A172 (cell line): ENCODE measurements around the gene TMEM240. TPM values are rescaled to one million over a fixed set of nuclear protein-coding genes. Genes with fewer than 3 reads are reported as not detected.
"Not testable (repeated sequence)": the region's sequence is repeated elsewhere in the genome, so short reads cannot be mapped to it uniquely, and the experiment has no call there.

Source experiments
- DNase-seq: peaks from one replicate; pipeline ENCODE4 v3.0.0-alpha.2; 2015; ENCODE audit warnings: low spot score
- total RNA-seq: library from RNA; depleted of rRNA; stranded (reverse); fragments of >200 nt; shearing (Covaris generic); gene quantifications from 2 replicates; pipeline ENCODE4 v1.2.3, GENCODE V29; 2014

TMEM240 gene
- total RNA-seq, 1 experiment from 2014 or later, result not detected

DNA sequence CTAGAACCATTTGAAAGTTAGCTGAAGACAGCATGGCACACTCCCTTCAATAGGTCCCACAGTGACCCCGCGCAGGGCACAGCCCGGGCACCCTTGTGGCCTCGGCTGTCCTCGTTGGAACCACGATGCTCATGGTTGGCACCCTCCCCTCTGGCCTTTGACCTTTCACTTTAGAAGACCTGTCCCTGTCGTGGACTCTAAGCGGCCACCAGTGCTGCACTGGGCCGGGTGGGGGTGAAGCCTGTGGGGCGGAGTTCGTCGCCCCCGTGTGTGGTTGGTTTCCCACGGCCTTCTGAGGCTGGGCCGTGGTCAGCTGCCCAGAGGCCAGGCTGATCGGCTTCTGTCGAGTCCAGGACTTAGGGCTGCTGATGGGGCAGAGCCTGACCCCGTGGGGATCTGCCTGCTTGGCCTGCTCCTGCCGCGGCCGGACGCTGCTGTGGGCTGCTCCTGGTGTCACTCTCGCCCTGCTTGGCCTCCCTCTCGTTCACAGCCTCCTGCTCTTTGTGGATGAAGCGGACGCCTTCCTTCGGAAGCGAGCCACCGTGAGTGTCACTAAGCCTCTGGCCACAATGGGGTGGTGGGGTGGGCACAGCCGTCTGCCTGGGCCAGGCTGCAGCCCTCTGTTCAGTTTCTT, 15.6 kb downstream of the TMEM240 start:
- not testable (repeated sequence) for DNase-seq

GRCh38 chr1:1523651-1524050, 16.8 kb downstream of the TMEM240 start:
- not testable (repeated sequence) for DNase-seq

- DNase-seq, result not testable (repeated sequence)
Measured at GRCh38 chr1:1523226-1523625, 17.2 kb downstream of the TMEM240 start.

GRCh38 chr1:1522536-1522935, 17.9 kb downstream of the TMEM240 start:
- not testable (repeated sequence) for DNase-seq

GRCh38 chr1:1521331-1521730, 19.1 kb downstream of the TMEM240 start:
- no peak for DNase-seq

DNA sequence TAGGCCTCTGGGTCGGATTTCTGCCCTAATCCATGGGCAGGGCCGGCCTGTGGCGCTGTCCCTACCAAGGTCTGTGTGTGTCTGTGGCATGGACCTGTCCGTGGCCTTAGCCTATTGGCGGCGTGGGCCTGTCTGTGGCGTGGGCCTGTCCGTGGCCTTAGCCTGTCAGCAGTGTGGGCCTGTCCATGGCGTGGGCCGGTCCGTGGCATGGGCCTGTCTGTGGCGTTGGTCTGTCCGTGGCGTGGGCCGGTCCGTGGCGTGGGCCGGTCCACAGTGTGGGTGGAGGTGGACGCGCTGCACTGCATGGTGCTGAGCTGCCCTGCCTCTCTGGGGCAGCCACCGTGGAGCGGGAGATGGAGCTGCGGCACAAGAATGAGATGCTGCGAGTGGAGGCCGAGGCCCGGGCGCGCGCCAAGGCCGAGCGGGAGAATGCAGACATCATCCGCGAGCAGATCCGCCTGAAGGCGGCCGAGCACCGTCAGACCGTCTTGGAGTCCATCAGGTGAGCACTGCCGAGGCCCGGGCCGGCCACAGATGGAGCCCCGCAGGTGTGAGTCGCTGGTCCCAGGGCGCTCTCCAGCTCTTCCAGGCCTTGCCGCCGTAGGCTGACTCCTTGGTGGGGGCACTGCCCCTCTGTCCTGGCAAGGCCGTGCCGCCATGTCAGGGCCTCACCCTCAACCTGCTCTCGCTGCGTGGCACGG, 20.5 kb downstream of the TMEM240 start:
- not testable (repeated sequence) for DNase-seq

- DNase-seq, result not testable (repeated sequence)
Measured at GRCh38 chr1:1518621-1519007, 21.8 kb downstream of the TMEM240 start.

GRCh38 chr1:1517973-1518620, 22.3 kb downstream of the TMEM240 start:
- DNase-seq, result no peak

GRCh38 chr1:1516923-1517322, 23.5 kb downstream of the TMEM240 start:
- DNase-seq, result not testable (repeated sequence)

- DNase-seq, result not testable (repeated sequence)
Measured at GRCh38 chr1:1514376-1514775, 26.0 kb downstream of the TMEM240 start.

DNA sequence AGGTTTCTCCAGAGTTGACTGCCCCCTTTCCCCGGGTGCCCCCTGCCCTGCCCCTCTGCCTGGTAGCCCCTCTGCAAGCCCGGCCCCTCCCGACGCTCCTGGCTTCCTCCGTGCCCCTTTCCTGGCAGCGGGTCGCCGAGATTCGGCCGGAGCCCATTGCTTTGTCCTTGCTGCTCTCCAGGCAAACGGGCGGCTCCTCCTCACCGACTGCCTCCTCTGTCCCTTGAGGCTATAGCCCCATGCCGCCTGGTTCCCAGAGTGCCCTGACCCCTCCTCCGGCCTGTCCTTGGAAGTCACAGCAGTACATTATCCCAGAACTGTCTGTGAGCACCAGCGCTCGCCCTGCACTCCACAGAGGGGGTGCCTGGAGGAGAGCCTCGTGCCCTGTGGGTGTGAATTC, 26.7 kb downstream of the TMEM240 start:
- DNase-seq, result not testable (repeated sequence)

GRCh38 chr1:1512425-1512824, 28.0 kb downstream of the TMEM240 start:
- not testable (repeated sequence) for DNase-seq

GRCh38 chr1:1511533-1512285, 28.7 kb downstream of the TMEM240 start, which contains the start of gene ATAD3A:
TSS of gene ATAD3A (plus strand) at chr1:1512162. CDS start at chr1:1512269, 107 bp downstream.
- DNase-seq, result peak; percentile 81

GRCh38 chr1:1510912-1511532, 29.4 kb downstream of the TMEM240 start:
- peak; percentile 2 for DNase-seq

DNA sequence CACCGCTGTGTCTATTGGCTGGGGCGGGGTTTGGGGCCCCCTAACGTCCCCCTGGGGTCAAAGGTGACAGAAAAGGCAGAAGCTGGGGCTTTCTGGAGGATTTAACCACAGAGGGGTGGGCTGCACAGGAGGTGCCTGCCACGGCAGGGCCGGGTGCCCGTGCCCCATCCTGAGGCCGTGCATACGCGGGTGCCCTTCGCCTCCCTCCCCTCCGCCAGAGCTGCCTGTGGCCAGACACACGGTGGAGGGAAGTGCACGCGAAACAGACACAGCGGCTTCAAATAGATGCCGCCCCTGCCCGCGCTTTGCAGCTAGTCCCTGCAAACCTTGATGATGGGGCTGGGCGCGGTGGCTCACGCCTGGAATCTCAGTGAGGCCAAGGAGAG, 31.0 kb downstream of the TMEM240 start:
- not testable (repeated sequence) for DNase-seq

DNA sequence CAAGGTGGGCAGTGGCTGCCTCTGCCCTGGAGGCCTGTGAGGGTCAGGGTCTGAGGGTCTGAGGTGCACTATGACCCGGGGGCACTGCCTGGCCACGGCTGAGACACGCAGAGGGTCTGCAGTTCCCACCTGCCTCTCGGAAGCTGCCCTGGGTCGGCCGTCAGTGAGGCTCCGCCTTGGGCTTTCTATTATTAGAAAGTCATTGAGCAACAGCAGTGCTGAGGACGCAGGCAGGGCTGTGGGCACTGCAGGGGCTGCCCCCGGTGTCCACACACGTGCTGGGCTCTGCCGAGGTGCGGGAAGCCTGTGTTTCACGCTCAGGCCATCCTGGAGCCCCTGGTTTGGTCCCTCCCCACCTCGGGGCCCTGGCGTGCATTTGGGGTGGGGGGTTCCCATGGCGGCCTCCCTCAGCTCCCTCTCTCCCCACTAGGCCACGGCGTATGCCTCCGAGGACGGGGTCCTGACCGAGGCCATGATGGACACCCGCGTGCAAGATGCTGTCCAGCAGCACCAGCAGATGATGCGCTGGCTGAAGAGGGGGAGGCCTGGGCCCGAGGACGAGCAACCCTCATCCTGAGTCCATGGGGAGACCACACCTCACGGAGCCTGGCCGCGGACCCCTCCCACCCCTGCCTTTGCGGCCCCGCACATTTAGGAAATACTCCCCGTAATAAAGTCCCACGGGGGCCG, 31.5 kb downstream of the TMEM240 start:
- not testable (repeated sequence) for DNase-seq

DNA sequence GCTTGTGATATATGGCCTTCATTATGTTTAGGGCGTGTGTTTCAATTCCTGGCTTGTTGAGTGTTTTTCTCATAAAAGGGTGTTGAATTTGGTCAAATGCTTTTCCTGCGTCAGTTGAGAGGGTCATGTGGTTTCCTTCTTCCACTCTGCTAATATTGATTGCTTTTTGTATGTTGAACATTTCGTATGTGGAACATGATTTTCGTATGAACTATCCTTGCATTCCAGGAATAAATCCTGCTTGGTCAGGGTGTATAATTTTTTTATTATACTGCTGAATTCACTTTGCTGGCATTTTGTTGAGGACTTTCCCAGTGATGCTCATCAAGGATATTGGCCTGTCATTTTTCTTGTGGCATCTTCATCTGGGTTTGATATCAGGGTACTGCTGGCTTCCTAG, 33.1 kb downstream of the TMEM240 start:
- DNase-seq, result no peak

DNA sequence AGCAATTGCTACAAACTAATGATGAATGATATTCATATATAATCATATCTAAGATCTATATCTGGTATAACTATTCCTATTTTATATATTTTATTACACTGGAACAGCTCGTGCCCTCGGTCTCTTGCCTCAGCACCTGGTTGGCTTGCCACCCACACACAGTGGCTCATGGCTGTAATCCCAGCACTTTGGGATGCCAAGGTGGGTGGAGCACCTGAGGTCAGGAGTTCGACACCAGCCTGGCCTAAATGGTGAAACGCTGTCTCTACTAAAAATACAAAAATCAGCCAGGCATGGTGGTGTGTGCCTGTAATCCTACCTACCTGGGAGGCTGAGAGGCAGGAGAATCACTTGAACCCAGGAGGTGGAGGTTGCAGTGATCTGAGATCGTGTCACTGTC, 34.6 kb downstream of the TMEM240 start:
- DNase-seq, result not testable (repeated sequence)

- not testable (repeated sequence) for DNase-seq
Measured at GRCh38 chr1:1505366-1505798, 35.0 kb downstream of the TMEM240 start.

GRCh38 chr1:1504777-1505365, 35.6 kb downstream of the TMEM240 start:
- DNase-seq, result peak; percentile 53
